Measurements from ENCODE around the gene SLC38A6. TPM values are rescaled to one million over a fixed set of nuclear protein-coding genes. Genes with fewer than 3 reads are reported as not detected.

The SLC38A6 gene
- total RNA-seq, 1 experiment from 2014 or later: 6.0 TPM

- no peaks in the 10 kb centered on the region for H3K23me2 ChIP-seq (ENCODE audit: insufficient read length, low read depth, low read length, poor library complexity, severe bottlenecking)
- H3K23ac ChIP-seq (ENCODE audit: insufficient read length, low read depth, low read length): no peak overlapping the region
- no peaks in the 10 kb centered on the region; the same call in 1 of the 2 replicates for H3K27me3 Mint-ChIP-seq (ENCODE audit: low read depth)
- no peak overlapping the region for H3K14ac ChIP-seq (ENCODE audit: insufficient read depth, low read length)
- H3K79me2 ChIP-seq (ENCODE audit: insufficient read depth, low read length): no peaks in the 10 kb centered on the region
- H3K18ac ChIP-seq (ENCODE audit: insufficient read length, low read depth, low read length): no peak overlapping the region
- no peak overlapping the region for H2BK5ac ChIP-seq (ENCODE audit: insufficient read length, low read length)
- no peak overlapping the region for H2BK15ac ChIP-seq (ENCODE audit: low read depth, low read length)
- H3K4me2 ChIP-seq (ENCODE audit: insufficient read depth, insufficient read length, low read length): no peak overlapping the region
- WGBS (ENCODE audit: extremely low coverage, insufficient read length, low lambda C conversion rate): no CpG with 5 or more reads among the region's 2 CpGs
- no peaks in the 10 kb centered on the region for H3K27me3 ChIP-seq (ENCODE audit: insufficient read depth, low read length)
- no peak overlapping the region for H2BK20ac ChIP-seq (ENCODE audit: low read depth, low read length, poor library complexity, severe bottlenecking)
- peaks cover 0 to 2% of the 10 kb centered on the region in 2 experiments; a peak in 3 of 5 replicates for H3K9me3 Mint-ChIP-seq
- H2BK12ac ChIP-seq (ENCODE audit: insufficient read length, low read depth, low read length): no peak overlapping the region
- H4K5ac ChIP-seq (ENCODE audit: insufficient read length, low read depth, low read length): no peak overlapping the region
- H2BK120ac ChIP-seq (ENCODE audit: low read depth, low read length, poor library complexity, severe bottlenecking): no peak overlapping the region
- H3K36me3 Mint-ChIP-seq (ENCODE audit: insufficient read depth in 1 of 3, low read depth in 3 of 3): peaks cover 10 to 19% (median 12%) of the 10 kb centered on the region in 3 experiments; a peak in 5 of 7 replicates
- H3K4me1 ChIP-seq (ENCODE audit: insufficient read depth, low read length): no peaks in the 10 kb centered on the region
- H4K8ac ChIP-seq (replicated peaks; ENCODE audit: insufficient read length, low read depth, low read length): no peak overlapping the region
- no peak overlapping the region for H4K91ac ChIP-seq (ENCODE audit: insufficient read length, low read depth, low read length)
- no peaks in the 10 kb centered on the region for H4K20me1 ChIP-seq (ENCODE audit: control insufficient read depth, insufficient read depth, insufficient read length)
- H3K4ac ChIP-seq (ENCODE audit: low read depth, low read length): no peak overlapping the region
- H3K4me1 Mint-ChIP-seq: no peaks in the 10 kb centered on the region
- H3K9ac ChIP-seq (ENCODE audit: extremely low read depth, insufficient read length, low read length): no peak overlapping the region
- H3K56ac ChIP-seq (ENCODE audit: insufficient read length, low read depth, low read length): no peak overlapping the region
- no peaks in the 10 kb centered on the region for H3K9me3 ChIP-seq (ENCODE audit: control insufficient read depth, low read depth, low read length)
- no peak overlapping the region for H2AK5ac ChIP-seq (ENCODE audit: insufficient read length, low read length)
- H3K4me3 Mint-ChIP-seq: no peak overlapping the region
- no peak overlapping the region for H2AFZ ChIP-seq (ENCODE audit: low read length)
- H3K27ac Mint-ChIP-seq: no peak overlapping the region
- H3K79me1 ChIP-seq (ENCODE audit: insufficient read depth, low read depth, low read length, poor library complexity, severe bottlenecking): no peaks in the 10 kb centered on the region
- no peak overlapping the region for H3K27ac ChIP-seq (ENCODE audit: insufficient read length, low read depth, low read length)
- H3T11ph ChIP-seq (ENCODE audit: low read length): no peak overlapping the region
- DNase-seq: no peak
- TF ChIP-seq CTCF (conservative IDR thresholded peaks at IDR 0.05): no peak
Measured at GRCh38 chr14:60999536-60999935, 18.5 kb downstream of the SLC38A6 start.
